ENCODE measurements around the gene MRAP.

GRCh38 chr21:32356874-32357395, 58.3 kb downstream of the MRAP start:
- TF ChIP-seq GATA2 (IDR thresholded peaks at IDR 0.05; ENCODE audit: low read depth, low read length) (no peak), GATA3 (IDR thresholded peaks at IDR 0.05; ENCODE audit: low read depth, low read length) (no peak)
